Measurements from ENCODE around the gene MAP7.

Gene MAP7

DNA sequence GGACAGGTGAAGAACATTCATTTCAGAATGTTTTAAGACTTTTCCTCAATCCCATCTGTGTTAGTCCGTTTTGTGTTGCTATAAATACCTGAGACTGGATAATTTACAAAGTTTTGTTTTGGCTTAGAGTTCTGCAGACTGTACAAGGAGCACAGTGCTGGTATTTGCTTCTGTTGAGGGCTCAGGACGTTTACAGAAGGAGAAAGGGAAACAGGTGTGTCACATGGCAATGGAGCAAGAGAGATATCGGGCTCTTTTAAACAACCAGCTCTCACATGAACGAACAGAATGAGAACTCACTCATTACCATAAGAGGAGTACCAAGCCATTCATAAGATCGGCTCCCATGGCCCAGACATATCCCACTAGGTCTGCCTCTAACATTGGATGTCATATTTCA is 16.7 kb downstream of the MAP7 start:
- no peaks in the 10 kb centered on the region for H3K9me3 ChIP-seq (ENCODE audit: severe bottlenecking)
- TF ChIP-seq, protein P1, sequence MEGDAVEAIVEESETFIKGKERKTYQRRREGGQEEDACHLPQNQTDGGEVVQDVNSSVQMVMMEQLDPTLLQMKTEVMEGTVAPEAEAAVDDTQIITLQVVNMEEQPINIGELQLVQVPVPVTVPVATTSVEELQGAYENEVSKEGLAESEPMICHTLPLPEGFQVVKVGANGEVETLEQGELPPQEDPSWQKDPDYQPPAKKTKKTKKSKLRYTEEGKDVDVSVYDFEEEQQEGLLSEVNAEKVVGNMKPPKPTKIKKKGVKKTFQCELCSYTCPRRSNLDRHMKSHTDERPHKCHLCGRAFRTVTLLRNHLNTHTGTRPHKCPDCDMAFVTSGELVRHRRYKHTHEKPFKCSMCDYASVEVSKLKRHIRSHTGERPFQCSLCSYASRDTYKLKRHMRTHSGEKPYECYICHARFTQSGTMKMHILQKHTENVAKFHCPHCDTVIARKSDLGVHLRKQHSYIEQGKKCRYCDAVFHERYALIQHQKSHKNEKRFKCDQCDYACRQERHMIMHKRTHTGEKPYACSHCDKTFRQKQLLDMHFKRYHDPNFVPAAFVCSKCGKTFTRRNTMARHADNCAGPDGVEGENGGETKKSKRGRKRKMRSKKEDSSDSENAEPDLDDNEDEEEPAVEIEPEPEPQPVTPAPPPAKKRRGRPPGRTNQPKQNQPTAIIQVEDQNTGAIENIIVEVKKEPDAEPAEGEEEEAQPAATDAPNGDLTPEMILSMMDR (IDR thresholded peaks at IDR 0.05; ENCODE audit: low read depth, low read length) = no peak
- H3K4me3 ChIP-seq (ENCODE audit: low read depth, low read length) = no peak overlapping the region
- H3K36me3 ChIP-seq = no peaks in the 10 kb centered on the region
- DNase-seq = no peak
- H3K27ac ChIP-seq = no peak overlapping the region
- no peaks in the 10 kb centered on the region for H3K27me3 ChIP-seq (ENCODE audit: insufficient read depth, low read depth, severe bottlenecking)

DNA sequence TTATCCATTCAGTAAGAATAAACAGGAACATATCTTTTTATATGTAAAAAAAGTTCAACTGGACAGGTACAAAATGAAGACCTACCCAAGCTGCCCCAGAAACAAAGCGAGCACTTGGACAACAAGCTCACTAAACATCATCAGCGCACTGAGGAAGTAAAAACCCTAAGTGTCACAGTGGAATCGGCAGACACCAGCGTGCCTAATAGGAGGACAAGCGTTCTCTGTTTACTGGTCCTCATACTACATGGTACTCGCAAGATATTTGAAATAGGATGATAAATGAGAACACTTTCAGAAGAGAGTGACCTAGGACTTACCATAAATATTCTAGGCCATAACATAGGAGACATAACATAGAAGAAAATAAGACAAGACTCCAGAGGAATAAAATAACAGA is 18.2 kb downstream of the MAP7 start:
- Histone ChIP-seq H3K9me3 (ENCODE audit: severe bottlenecking) (no peaks in the 10 kb centered on the region), H3K36me3 (no peaks in the 10 kb centered on the region), H3K27me3 (ENCODE audit: insufficient read depth, low read depth, severe bottlenecking) (no peaks in the 10 kb centered on the region), H3K4me3 (ENCODE audit: low read depth, low read length) (no peak overlapping the region), H3K27ac (no peak overlapping the region)
- DNase-seq = no peak
- TF ChIP-seq, protein P1 (IDR thresholded peaks at IDR 0.05; ENCODE audit: low read depth, low read length) = no peak

DNA sequence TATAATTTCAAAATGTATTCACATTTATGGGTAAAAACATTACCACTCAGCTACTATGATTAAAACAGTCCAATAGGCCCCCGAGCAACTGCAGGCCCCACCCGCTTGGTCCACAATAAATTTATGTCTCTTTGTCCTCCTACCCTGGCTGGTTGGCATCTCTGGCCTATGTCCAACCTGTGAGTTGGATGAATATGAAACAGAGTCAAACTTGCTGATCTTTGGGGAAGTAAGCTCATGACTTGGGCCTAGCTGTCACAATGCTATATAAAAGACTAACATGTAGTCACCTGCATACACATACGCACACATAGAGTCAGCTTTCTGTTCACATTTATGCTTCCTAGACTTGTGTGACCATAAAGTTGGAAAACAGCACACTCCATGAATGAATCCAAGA is 20.5 kb downstream of the MAP7 start:
- Histone ChIP-seq H3K4me3 (ENCODE audit: low read depth, low read length) (no peak overlapping the region), H3K27ac (no peak overlapping the region), H3K36me3 (no peaks in the 10 kb centered on the region), H3K27me3 (ENCODE audit: insufficient read depth, low read depth, severe bottlenecking) (no peaks in the 10 kb centered on the region), H3K9me3 (ENCODE audit: severe bottlenecking) (no peaks in the 10 kb centered on the region)
- no peak for DNase-seq
- TF ChIP-seq, protein P1 (IDR thresholded peaks at IDR 0.05; ENCODE audit: low read depth, low read length) = no peak

DNA sequence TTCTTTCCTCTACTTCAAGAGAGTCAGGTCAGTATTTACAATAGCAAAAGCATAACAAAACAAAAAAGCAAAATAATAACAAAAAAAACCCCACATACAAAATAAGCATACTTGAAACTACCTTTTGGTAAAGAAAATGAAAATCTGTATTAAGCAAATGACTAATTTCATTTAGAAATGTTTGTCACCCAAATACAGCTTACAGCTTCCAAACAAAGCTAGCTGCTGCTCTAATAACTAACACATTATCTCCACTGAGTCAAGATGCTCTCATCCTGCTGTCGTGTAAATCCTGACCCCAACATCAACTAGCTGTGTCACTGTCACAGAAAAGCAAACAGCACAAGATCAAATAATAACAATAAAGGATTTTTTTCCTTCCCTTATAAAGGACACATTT is 21.7 kb downstream of the MAP7 start:
- TF ChIP-seq, protein P1 (IDR thresholded peaks at IDR 0.05; ENCODE audit: low read depth, low read length) = no peak

DNA sequence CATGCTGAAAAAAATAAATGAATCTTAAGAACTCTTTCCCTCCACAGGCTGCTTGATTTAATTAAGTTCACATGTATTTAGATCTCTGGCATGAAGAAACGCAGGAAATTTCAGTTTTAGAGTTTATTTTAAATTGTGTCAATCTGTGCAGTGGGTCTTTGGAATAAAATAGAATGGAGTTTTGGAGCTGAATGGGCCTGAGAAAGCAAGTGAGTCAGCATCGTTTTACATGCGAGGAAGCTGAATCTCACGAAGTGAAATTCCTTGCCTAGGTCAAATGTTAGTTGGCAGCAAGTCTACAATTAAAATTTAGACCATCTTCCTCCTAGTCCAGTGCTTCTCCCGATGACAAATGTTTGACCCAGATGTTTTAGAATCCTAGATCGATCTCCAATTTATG is 22.4 kb downstream of the MAP7 start:
- DNase-seq = no peak
- Histone ChIP-seq H3K27ac (no peak overlapping the region), H3K27me3 (ENCODE audit: insufficient read depth, low read depth, severe bottlenecking) (no peaks in the 10 kb centered on the region), H3K36me3 (no peaks in the 10 kb centered on the region), H3K4me3 (ENCODE audit: low read depth, low read length) (no peak overlapping the region), H3K9me3 (ENCODE audit: severe bottlenecking) (no peaks in the 10 kb centered on the region)
- TF ChIP-seq, protein P1 (IDR thresholded peaks at IDR 0.05; ENCODE audit: low read depth, low read length) = no peak

More for the DNA sequence above, 21.7 kb downstream of the MAP7 start:
- Histone ChIP-seq H3K4me3 (ENCODE audit: low read depth, low read length) (no peak overlapping the region), H3K9me3 (ENCODE audit: severe bottlenecking) (no peaks in the 10 kb centered on the region), H3K36me3 (no peaks in the 10 kb centered on the region), H3K27ac (no peak overlapping the region), H3K27me3 (ENCODE audit: insufficient read depth, low read depth, severe bottlenecking) (no peaks in the 10 kb centered on the region)
- no peak for DNase-seq

DNA sequence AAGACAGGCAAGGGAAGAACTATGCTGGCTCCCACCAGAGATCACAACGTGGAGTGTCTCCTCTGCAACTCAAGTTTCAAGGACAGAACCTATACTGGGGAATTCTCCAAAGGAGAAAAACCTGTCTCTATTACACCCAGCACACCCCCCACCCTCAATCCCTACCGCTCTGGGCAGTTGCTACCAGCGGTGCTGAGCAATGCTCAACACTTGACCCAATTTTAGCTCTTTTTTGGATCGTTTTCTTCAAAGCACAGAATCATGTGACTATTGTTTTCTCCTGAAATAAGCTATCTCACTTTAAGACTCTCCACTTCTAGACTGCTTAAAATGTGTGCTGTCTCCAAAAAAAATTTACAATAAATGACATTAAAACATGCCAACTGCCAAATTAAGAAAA is 23.3 kb downstream of the MAP7 start:
- no peak for DNase-seq
- no peaks in the 10 kb centered on the region for H3K36me3 ChIP-seq
- H3K9me3 ChIP-seq (ENCODE audit: severe bottlenecking) = no peaks in the 10 kb centered on the region
- H3K4me3 ChIP-seq (ENCODE audit: low read depth, low read length) = no peak overlapping the region
- no peak overlapping the region for H3K27ac ChIP-seq
- no peaks in the 10 kb centered on the region for H3K27me3 ChIP-seq (ENCODE audit: insufficient read depth, low read depth, severe bottlenecking)
- TF ChIP-seq, protein P1 (IDR thresholded peaks at IDR 0.05; ENCODE audit: low read depth, low read length) = no peak

Data from WERI-Rb-1 (cell line).